PFSK-1 (cell line): ENCODE measurements around the gene CORO2B.

Source experiments
- POLR2AphosphoS5 ChIP-seq: IDR thresholded peaks from 2 replicates; pipeline ENCODE4 v1.6.1; 2012; ENCODE audit warnings: low read depth, mild to moderate bottlenecking, control low read depth, low read length, moderate library complexity
- SIN3A ChIP-seq: IDR thresholded peaks from 2 replicates; pipeline ENCODE4 v1.6.1; 2012; ENCODE audit warnings: mild to moderate bottlenecking, low read length, moderate library complexity, borderline replicate concordance; ENCODE audit not compliant: insufficient read depth
- TAF1 ChIP-seq: IDR thresholded peaks from 2 replicates; pipeline ENCODE4 v1.6.1; 2012; ENCODE audit warnings: low read length, control low read depth, borderline replicate concordance; ENCODE audit not compliant: insufficient read depth
- TF ChIP-seq, protein P1 (sequence below), 2 experiments: IDR thresholded peaks; 2 replicates each; pipeline versions ENCODE4 v1.6.1 to v1.8.0; 2011 to 2012; ENCODE audit warnings: low read depth in 2 of 2, low read length in 2 of 2, control low read depth in 1 of 2, inconsistent platforms in 1 of 2, mild to moderate bottlenecking in 1 of 2, moderate library complexity in 1 of 2; ENCODE audit not compliant: insufficient read depth in 1 of 2

DNA sequence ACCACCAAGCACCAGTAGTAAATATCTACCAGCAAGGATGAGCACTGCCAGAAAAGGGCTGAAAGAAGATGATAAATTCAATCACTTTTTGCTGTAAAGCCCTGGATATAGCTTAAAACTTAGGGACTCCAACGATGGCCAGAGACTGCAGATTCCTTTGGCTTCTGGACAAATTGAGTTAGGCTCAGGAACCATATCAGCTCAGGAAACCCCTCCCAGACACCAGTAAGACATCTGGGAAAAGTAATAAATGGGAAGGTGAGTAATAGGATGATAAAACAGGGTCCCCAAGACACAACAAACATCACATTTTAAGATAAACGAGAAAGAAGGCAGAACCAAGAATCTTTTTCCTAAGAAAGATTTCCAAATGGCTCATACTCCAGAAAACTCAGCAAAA, 176.9 kb downstream of the CORO2B start:
- TF ChIP-seq POLR2AphosphoS5 (no peak), SIN3A (no peak), TAF1 (no peak)
- TF ChIP-seq, protein P1, sequence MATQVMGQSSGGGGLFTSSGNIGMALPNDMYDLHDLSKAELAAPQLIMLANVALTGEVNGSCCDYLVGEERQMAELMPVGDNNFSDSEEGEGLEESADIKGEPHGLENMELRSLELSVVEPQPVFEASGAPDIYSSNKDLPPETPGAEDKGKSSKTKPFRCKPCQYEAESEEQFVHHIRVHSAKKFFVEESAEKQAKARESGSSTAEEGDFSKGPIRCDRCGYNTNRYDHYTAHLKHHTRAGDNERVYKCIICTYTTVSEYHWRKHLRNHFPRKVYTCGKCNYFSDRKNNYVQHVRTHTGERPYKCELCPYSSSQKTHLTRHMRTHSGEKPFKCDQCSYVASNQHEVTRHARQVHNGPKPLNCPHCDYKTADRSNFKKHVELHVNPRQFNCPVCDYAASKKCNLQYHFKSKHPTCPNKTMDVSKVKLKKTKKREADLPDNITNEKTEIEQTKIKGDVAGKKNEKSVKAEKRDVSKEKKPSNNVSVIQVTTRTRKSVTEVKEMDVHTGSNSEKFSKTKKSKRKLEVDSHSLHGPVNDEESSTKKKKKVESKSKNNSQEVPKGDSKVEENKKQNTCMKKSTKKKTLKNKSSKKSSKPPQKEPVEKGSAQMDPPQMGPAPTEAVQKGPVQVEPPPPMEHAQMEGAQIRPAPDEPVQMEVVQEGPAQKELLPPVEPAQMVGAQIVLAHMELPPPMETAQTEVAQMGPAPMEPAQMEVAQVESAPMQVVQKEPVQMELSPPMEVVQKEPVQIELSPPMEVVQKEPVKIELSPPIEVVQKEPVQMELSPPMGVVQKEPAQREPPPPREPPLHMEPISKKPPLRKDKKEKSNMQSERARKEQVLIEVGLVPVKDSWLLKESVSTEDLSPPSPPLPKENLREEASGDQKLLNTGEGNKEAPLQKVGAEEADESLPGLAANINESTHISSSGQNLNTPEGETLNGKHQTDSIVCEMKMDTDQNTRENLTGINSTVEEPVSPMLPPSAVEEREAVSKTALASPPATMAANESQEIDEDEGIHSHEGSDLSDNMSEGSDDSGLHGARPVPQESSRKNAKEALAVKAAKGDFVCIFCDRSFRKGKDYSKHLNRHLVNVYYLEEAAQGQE (IDR thresholded peaks at IDR 0.05; ENCODE audit: insufficient read depth in 1 of 2, low read depth in 2 of 2, low read length in 2 of 2) = no peak
